NCI-H2227 treated with DMSO at 0.1 percent for 48 hours (cell line): ENCODE results near the gene BBX.
A peak's percentile ranks its signal among the peaks of the same experiment; 100 is the strongest.

ENCODE experiments used
- DNase-seq: peaks from one replicate; lab custom pipeline; 2025; lab: John Stamatoyannopoulos, UW

The BBX gene

DNA sequence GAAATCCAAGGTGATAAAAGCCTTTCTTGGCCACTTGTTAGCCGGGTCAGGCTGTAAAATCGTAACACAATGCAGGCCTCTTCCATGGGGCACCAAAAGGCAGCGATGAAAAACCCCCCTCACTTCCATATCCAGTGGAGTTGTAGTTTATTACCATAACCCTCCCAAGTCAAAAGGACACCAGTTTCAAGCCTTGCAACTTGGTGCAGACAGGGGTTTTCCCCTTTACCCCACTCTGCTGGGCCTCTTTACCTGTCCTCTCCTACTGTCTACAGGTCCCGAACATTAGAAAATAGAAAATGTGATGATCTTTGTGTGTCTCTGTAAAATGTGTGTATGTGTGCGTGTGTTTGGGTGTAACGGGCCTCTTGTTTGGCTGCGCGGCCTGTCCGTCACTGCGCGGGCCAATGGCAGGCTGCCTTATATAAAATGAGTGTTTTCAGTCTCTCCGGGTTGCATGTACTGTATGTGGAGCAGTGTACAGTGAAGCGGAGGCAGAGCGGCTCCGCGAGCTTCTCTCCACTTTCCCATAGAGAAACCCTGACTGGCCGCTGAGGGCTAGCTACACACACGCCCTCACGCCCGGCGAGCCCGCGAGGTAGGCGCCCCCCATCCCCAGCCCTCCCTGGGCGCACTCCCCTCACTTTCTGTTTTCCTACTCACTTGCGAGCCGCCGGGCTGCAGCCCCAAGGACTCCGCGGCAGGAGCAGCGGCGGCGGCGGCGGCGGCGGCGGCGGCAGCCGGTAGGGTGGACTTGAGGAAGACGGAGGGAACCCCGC is at the start of gene BBX:
Gene BBX, plus strand, starts transcription at position 453 of the 779 bp plus-strand sequence. CDS start 187,499 bp downstream, outside the sequence.
- DNase-seq = peak; percentile 83

- DNase-seq = no peak
Measured at GRCh38 chr3:107476462-107476861, 46.3 kb upstream of the BBX start.

DNA sequence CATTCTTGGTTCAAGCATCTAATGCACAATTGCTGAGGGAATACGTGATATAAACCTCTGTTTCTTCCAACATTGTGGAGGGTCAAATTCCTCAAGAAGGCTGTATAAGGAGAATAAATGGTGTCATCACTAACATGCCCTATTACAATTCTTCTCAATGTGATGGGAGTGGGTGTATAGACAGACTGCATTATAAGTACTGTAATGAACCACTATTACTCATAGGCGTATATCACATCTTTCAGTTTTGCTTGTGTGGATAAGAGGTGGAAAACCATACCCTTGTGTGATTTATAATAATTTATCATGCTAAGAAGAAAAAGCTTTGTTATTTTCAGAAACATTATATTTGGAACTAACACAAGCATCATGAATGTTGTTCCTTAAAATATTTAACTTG is 35.3 kb upstream of the BBX start:
- DNase-seq = no peak

GRCh38 chr3:107488942-107489341 is 33.8 kb upstream of the BBX start:
- DNase-seq = no peak

GRCh38 chr3:107493134-107493533 is 29.6 kb upstream of the BBX start:
- DNase-seq = no peak

DNA sequence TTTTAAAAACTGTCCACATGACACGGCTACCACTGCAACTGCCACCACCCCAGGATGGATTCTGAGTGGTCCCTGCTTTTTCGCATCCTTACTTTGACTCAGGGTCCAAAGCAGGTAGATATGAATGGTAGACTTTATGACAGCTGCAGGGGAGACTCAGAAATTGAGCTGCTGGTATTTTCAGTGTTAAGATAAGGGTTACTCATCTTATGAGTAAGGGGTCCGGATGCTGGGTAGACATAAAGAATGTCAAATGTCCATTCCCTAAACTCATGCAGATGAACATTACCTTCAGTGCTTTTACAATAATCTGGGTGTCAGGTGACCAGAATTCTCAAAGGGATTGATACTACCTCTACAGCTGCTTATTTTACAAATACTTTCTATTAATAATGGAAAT is 25.9 kb upstream of the BBX start:
- DNase-seq = no peak

DNA sequence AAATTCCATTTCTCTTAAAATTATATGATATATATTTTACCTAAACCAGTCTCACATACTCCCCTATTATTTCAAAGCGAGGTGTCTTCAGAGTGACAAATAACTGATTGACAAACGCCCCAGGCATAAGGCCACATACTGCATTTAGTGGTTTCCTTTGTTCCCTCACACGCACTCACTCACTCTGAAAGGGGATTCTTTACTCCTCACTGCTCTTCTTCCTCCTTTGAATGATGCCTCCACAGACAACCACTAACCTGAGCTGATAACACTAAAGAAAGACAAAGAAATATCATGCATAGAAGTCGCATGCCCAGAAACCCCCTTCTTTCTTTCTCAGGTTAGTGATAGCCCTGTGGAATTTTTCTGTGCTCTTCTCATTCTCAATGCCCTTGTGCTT is 24.1 kb upstream of the BBX start:
- DNase-seq = no peak

GRCh38 chr3:107506458-107506857 is 16.3 kb upstream of the BBX start:
- no peak for DNase-seq

DNA sequence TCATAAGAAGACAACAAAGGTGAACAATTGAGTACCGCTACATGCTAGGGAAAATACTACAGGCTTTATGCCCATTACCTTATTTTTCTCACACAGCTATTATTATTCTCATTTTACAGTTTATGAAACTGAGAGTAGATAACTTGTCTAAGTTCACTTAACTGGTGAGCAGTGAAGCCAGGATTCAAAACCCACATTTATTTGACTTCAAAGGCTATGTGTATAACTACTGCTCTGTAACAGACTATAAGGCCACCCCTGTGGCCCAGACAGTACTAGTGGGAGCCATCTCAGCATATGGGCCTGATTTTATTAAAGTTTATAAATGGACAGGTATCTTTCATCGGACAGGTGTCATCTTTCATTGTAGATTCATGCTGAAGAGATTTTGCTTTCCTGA is 14.4 kb upstream of the BBX start:
- DNase-seq = no peak

GRCh38 chr3:107512108-107512507 is 10.7 kb upstream of the BBX start:
- no peak for DNase-seq

GRCh38 chr3:107514453-107514852 is 8.3 kb upstream of the BBX start:
- DNase-seq = no peak

DNA sequence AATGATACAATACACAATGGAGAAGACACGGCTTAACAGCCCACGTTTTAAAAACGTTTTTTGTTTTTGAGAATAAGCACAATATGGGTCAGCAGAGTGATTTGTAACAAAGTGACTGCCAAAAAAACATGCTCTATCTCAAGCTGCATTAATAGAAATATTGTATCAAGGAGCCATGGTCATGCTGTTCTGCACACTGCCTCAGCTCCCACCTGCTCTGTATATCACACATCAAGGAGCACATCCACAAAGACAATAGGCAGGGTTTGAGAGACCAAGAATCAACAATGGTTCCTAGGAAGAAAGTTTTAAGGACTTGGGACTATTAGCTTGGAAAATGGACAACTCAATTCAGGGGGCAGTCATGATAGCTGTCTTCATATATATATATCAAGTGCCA is 6.3 kb upstream of the BBX start:
- no peak for DNase-seq

- DNase-seq = no peak
Measured at GRCh38 chr3:107520535-107520934, 2.2 kb upstream of the BBX start.

DNA sequence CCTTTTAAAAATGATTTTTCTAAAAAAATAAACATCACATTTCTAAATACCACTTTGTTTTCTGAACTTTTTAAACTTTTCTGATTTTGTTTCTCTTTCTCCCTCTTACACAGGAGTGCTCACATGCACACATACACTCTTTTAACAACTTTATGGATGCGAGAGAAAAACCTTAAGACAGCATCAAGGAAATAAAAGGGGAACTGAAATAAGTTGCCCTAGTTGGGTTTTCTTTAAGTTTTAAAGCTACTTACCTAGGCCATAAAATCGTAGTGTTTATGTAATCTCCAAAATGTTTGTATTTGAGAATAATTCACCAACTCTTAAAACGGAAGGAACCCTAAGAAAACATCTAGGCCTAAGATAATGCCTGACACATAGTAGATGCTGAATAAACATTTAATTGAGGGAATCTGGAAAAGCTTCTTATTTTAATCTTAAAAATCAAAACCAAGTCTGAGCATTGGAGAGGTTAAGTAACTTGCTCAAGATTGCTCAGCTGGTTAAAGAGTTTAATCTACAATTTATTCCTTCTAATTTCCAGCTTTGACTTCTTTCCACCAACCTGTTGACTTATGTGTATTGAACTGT is 1.2 kb upstream of the BBX start:
- no peak for DNase-seq

DNA sequence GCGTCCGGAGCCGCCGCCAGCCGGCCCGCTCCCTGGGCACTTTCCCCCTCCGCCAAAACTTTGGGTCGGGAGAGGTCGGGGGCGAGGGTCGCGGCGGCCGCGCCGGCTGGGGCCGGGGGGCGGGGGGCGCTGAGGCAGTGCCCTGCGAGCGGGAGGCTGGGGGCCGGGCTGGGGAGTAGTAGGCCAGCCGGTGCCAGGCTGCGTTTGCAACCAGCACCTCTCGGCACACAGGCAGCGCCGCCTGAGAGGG is 452 bp downstream of the BBX start:
- DNase-seq = no peak

- DNase-seq = no peak
Measured at GRCh38 chr3:107523539-107524325, 970 bp downstream of the BBX start.

- no peak for DNase-seq
Measured at GRCh38 chr3:107524326-107524840, 1.6 kb downstream of the BBX start.

DNA sequence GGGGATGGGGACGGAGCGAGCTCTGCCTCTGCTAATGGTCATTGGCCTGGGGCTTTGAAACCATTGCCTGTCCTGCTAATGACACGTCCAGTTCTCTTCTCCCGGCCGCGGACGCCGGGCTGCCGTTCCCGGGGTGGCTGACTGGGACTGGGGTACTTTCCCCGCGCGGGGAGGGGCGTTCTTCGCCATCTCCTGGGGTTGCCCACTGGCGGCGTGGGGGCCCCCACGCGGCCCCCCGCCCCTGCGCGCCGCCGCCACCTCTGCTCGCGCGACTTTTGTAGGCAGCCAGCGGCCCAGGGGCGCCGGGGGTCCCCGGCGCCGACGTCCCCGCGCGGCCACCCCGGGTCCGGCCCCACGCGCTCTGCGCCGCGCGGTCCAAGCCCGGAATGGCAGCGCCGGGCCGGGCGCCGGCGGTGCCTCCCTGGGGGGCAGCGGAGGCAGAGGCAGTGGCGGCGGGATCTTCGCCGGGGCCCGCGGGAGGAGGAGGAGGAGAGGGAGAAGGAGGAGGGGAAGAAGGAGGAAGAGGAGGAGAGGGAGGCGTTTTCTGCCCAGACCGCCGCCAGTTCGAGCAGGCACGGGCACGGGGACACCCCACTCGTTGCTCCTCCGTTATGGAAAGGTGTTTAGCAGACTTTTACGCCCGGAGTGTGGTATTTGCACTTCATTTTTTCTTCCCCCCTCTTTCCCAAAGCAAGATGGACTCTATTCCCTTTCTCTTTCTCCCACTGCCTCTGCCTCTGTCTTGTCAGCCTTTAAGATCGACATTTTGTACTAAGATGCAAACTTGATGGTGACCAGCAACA is 2.3 kb downstream of the BBX start:
- peak; percentile 8 for DNase-seq

- DNase-seq = no peak
Measured at GRCh38 chr3:107525644-107526305, 3.0 kb downstream of the BBX start.

DNA sequence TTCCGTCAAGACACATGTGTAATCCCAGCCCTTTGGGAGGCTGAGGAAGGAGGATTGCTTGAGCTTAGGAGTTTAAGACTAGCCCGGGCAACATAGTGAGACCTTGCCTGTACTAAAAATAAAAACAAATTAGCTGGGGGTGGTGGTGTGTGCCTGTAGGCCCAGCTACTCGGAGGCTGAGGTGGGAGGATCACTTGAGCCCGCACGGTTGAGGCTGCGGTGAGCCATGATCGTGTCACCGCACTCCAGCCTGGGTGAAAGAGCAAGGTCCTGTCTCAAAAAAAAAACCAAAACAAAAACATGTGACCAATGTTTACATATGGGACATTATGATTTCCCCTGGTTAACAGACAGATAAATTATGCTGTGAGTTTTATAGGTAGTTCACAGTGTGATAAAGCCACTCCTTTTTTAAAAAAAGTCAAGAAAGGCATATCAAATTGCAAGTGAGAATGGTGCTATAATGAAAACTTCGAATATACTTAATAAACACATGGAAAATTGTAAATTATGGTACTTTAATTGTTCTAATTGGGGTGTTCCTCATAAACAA is 9.2 kb downstream of the BBX start:
- DNase-seq = no peak

DNA sequence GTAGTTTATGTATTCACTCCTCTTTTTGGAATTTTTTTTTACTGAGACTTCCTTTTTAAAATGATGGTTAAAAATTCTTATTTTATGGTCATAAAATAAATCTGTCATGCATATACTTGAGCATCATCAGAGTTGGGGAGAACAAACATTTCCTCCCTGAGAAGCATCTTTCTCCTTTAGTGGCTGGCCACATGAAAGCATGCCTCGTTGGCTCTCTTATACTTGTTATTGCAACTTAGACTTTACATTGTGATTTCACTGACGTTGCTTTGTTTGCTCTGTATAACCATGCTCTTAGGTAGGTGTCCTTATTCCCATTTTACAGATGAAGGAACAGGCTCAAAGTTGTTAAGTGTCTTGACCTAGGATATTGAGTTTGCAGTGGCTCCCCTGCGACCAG is 18.1 kb downstream of the BBX start:
- no peak for DNase-seq
